Measurements from ENCODE around the gene UBE2J2. TPM values are rescaled to one million over a fixed set of nuclear protein-coding genes. Genes with fewer than 3 reads are reported as not detected.

Gene UBE2J2
- total RNA-seq, 1 experiment from 2014 or later, result 83.4 TPM

- no peak overlapping the region for H2BK5ac ChIP-seq (ENCODE audit: insufficient read length, low read length)
- H3K23ac ChIP-seq (ENCODE audit: insufficient read length, low read depth, low read length), result no peak overlapping the region
- H3T11ph ChIP-seq (ENCODE audit: low read length), result no peak overlapping the region
- H4K5ac ChIP-seq (ENCODE audit: insufficient read length, low read depth, low read length), result no peak overlapping the region
- H3K4ac ChIP-seq (ENCODE audit: low read depth, low read length), result no peak overlapping the region
- H3K27me3 ChIP-seq (ENCODE audit: insufficient read depth, low read length), result no peaks in the 10 kb centered on the region; the same call in 1 of the 2 replicates
- no peak for DNase-seq
- H3K79me2 ChIP-seq (ENCODE audit: insufficient read depth, low read length), result no peaks in the 10 kb centered on the region
- H3K27ac ChIP-seq (ENCODE audit: insufficient read length, low read depth, low read length), result no peak overlapping the region
- Mint-ChIP-seq H3K9me3 (no peaks in the 10 kb centered on the region), H3K4me3 (peak overlapping the region in 1 of 2 experiments; percentile 30; a peak in 1 of 5 replicates), H3K4me1 (peaks cover 2 to 6% of the 10 kb centered on the region in 2 experiments; a peak in 2 of 4 replicates), H3K27me3 (ENCODE audit: low read depth) (peaks cover 20% of the 10 kb centered on the region), H3K36me3 (ENCODE audit: insufficient read depth in 1 of 3, low read depth in 3 of 3) (no peaks in the 10 kb centered on the region), H3K27ac (no peak overlapping the region)
- H3K9me3 ChIP-seq (ENCODE audit: control insufficient read depth, low read depth, low read length), result no peaks in the 10 kb centered on the region
- no peak overlapping the region for H4K91ac ChIP-seq (ENCODE audit: insufficient read length, low read depth, low read length)
- H2BK12ac ChIP-seq (ENCODE audit: insufficient read length, low read depth, low read length), result no peak overlapping the region
- peak overlapping the region; percentile 76 for H3K4me2 ChIP-seq (ENCODE audit: insufficient read depth, insufficient read length, low read length)
- no CpG with 5 or more reads among the region's 19 CpGs for WGBS (ENCODE audit: extremely low coverage, insufficient read length, low lambda C conversion rate)
- H3K4me1 ChIP-seq (ENCODE audit: insufficient read depth, low read length), result no peaks in the 10 kb centered on the region
- peaks cover 3% of the 10 kb centered on the region for H3K23me2 ChIP-seq (ENCODE audit: insufficient read length, low read depth, low read length, poor library complexity, severe bottlenecking)
- no peaks in the 10 kb centered on the region for H3K79me1 ChIP-seq (ENCODE audit: insufficient read depth, low read depth, low read length, poor library complexity, severe bottlenecking)
- H2BK120ac ChIP-seq (ENCODE audit: low read depth, low read length, poor library complexity, severe bottlenecking), result no peak overlapping the region
- no peaks in the 10 kb centered on the region for H4K20me1 ChIP-seq (ENCODE audit: control insufficient read depth, insufficient read depth, insufficient read length)
- no peak overlapping the region for H3K9ac ChIP-seq (ENCODE audit: extremely low read depth, insufficient read length, low read length)
- no peak overlapping the region for H3K14ac ChIP-seq (ENCODE audit: insufficient read depth, low read length)
- H2AFZ ChIP-seq (ENCODE audit: low read length), result no peak overlapping the region
- H3K56ac ChIP-seq (ENCODE audit: insufficient read length, low read depth, low read length), result no peak overlapping the region
- peak; percentile 26; the same call in 2 of the 3 replicates for TF ChIP-seq CTCF (conservative IDR thresholded peaks at IDR 0.05)
- H3K18ac ChIP-seq (ENCODE audit: insufficient read length, low read depth, low read length), result no peak overlapping the region
- H2BK20ac ChIP-seq (ENCODE audit: low read depth, low read length, poor library complexity, severe bottlenecking), result no peak overlapping the region
- H4K8ac ChIP-seq (replicated peaks; ENCODE audit: insufficient read length, low read depth, low read length), result no peak overlapping the region
- no peak overlapping the region for H2BK15ac ChIP-seq (ENCODE audit: low read depth, low read length)
- H2AK5ac ChIP-seq (ENCODE audit: insufficient read length, low read length), result no peak overlapping the region
Measured at GRCh38 chr1:1206966-1207531, 66.6 kb downstream of the UBE2J2 start.

Data from H9 (cell line).